IMR-90 (cell line): ENCODE results near the gene ZXDC. TPM values are rescaled to one million over a fixed set of nuclear protein-coding genes. Genes with fewer than 3 reads are reported as not detected.

Experiments
- ATAC-seq: fragments of 200-7000 bp; cut with Tn5 transposase; 2 replicates; pipeline ENCODE4 v1.9.1; 2020; ENCODE audit warnings: low read depth, mild to moderate bottlenecking, moderate library complexity
- BruUV-seq: library from RNA; stranded (reverse); fragments of 400-500 nt; replicated peaks from 2 replicates; lab custom pipeline; 2021; lab: Mats Ljungman, UMichigan
- CTCF ChIA-PET: fragments of 300-600 bp; formaldehyde crosslinking; extraction: SDS; loops from one replicate; lab custom pipeline; 2021; ENCODE audit warnings: antibody characterized with exemption; lab: Yijun Ruan, JAX
- POLR2A ChIA-PET: fragments of 300-600 bp; sonication (Branson Sonifier 250); formaldehyde crosslinking; loops from one replicate; lab custom pipeline; 2022; ENCODE audit warnings: antibody characterized with exemption; ENCODE audit not compliant: unreplicated experiment; lab: Charles Lee
- DNase-seq: peaks from one replicate; pipeline ENCODE4 v3.0.0; 2013
- H2AFZ ChIP-seq: replicated peaks from 2 replicates; pipeline ENCODE3; 2013; ENCODE audit warnings: low read length, mild to moderate bottlenecking; ENCODE audit not compliant: poor library complexity
- H2AK5ac ChIP-seq: 2 replicates; pipeline ENCODE4 v1.6.1; 2013; ENCODE audit warnings: low read depth, low read length, inconsistent platforms
- H2AK9ac ChIP-seq: replicated peaks from 2 replicates; pipeline ENCODE3; 2013; ENCODE audit warnings: mild to moderate bottlenecking, low read depth, low read length, moderate library complexity; ENCODE audit not compliant: poor library complexity
- H2BK120ac ChIP-seq: 2 replicates; pipeline ENCODE4 v1.6.1; 2013; ENCODE audit warnings: low read depth, low read length, inconsistent platforms
- H2BK15ac ChIP-seq: 3 replicates; pipeline ENCODE4 v1.6.1; 2013; ENCODE audit warnings: low read depth, low read length, inconsistent platforms
- H2BK20ac ChIP-seq: 2 replicates; pipeline ENCODE4 v1.6.1; 2013; ENCODE audit warnings: low read depth, mild to moderate bottlenecking, inconsistent platforms, low read length, moderate library complexity
- H2BK5ac ChIP-seq: 2 replicates; pipeline ENCODE4 v1.6.1; 2013; ENCODE audit warnings: mild to moderate bottlenecking, low read depth, low read length, inconsistent platforms; ENCODE audit not compliant: poor library complexity, severe bottlenecking
- H3K14ac ChIP-seq: replicated peaks from 2 replicates; pipeline ENCODE4 v1.6.1; 2013; ENCODE audit warnings: low read depth, low read length, inconsistent platforms
- H3K18ac ChIP-seq: 2 replicates; pipeline ENCODE4 v1.6.1; 2013; ENCODE audit warnings: low read depth, low read length, control low read depth
- H3K23ac ChIP-seq: 2 replicates; pipeline ENCODE4 v1.6.1; 2013; ENCODE audit warnings: low read depth, low read length, inconsistent platforms
- H3K27ac ChIP-seq: 2 replicates; pipeline ENCODE4 v1.5.1; 2013; ENCODE audit warnings: mild to moderate bottlenecking, control low read depth, low read length; ENCODE audit not compliant: insufficient read depth
- H3K27me3 ChIP-seq: 2 replicates; pipeline ENCODE4 v1.6.1; 2013; ENCODE audit warnings: low read length; ENCODE audit not compliant: control insufficient read depth, insufficient read depth
- H3K36me3 ChIP-seq: 2 replicates; pipeline ENCODE4 v1.6.1; 2013; ENCODE audit warnings: low read length, mixed read lengths; ENCODE audit not compliant: control insufficient read depth, insufficient read depth
- H3K4ac ChIP-seq: 2 replicates; pipeline ENCODE4 v1.6.1; 2013; ENCODE audit warnings: low read depth, low read length, inconsistent platforms
- H3K4me1 ChIP-seq: 2 replicates; pipeline ENCODE4 v1.6.1; 2013; ENCODE audit warnings: low read length, mixed read lengths; ENCODE audit not compliant: control insufficient read depth, insufficient read depth
- H3K4me2 ChIP-seq: 2 replicates; pipeline ENCODE4 v1.6.1; 2013; ENCODE audit warnings: low read depth, mild to moderate bottlenecking, control low read depth, low read length, moderate library complexity
- H3K4me3 ChIP-seq: 2 replicates; pipeline ENCODE4 v1.5.1; 2013; ENCODE audit warnings: low read depth, mild to moderate bottlenecking, control low read depth, low read length, moderate library complexity; ENCODE audit not compliant: insufficient read depth
- H3K56ac ChIP-seq: 2 replicates; pipeline ENCODE4 v1.6.1; 2013; ENCODE audit warnings: low read length, inconsistent platforms; ENCODE audit not compliant: insufficient read depth; ENCODE audit errors: extremely low read depth
- H3K79me1 ChIP-seq, 2 experiments: 2 replicates each; pipeline ENCODE4 v1.6.1; 2013; ENCODE audit warnings: low read length in 2 of 2, inconsistent platforms in 1 of 2, low read depth in 1 of 2
- H3K9ac ChIP-seq: 2 replicates; pipeline ENCODE4 v1.6.1; 2013; ENCODE audit warnings: low read depth, low read length, control low read depth
- H3K9me1 ChIP-seq: 2 replicates; pipeline ENCODE4 v1.6.1; 2013; ENCODE audit warnings: low read length, inconsistent platforms; ENCODE audit not compliant: insufficient read depth
- H3K9me3 ChIP-seq: 2 replicates; pipeline ENCODE4 v1.6.1; 2013; ENCODE audit warnings: low read length; ENCODE audit not compliant: control insufficient read depth, insufficient read depth
- H4K20me1 ChIP-seq: 2 replicates; pipeline ENCODE4 v1.6.1; 2013; ENCODE audit warnings: low read length, inconsistent platforms; ENCODE audit not compliant: insufficient read depth
- H4K5ac ChIP-seq: 2 replicates; pipeline ENCODE4 v1.6.1; 2013; ENCODE audit warnings: mild to moderate bottlenecking, low read depth, low read length, control low read depth
- H4K8ac ChIP-seq, 2 experiments: 2 replicates each; pipeline ENCODE4 v1.6.1; 2013; ENCODE audit warnings: low read depth in 2 of 2, low read length in 2 of 2, control low read depth in 1 of 2, inconsistent platforms in 1 of 2
- H4K91ac ChIP-seq: 2 replicates; pipeline ENCODE4 v1.6.1; 2013; ENCODE audit warnings: low read depth, low read length, inconsistent platforms; ENCODE audit not compliant: insufficient read depth
- BHLHE40 ChIP-seq: fragments of 150-350 bp; IDR thresholded peaks from 2 replicates; pipeline ENCODE4 v1.6.1; 2016; ENCODE audit warnings: mild to moderate bottlenecking, low read depth, low read length
- CEBPB ChIP-seq: IDR thresholded peaks from 2 replicates; pipeline ENCODE4 v1.6.1; 2012; ENCODE audit warnings: low read depth, low read length, improper control_type of control experiment
- CHD1 ChIP-seq: IDR thresholded peaks from 2 replicates; pipeline ENCODE4 v1.6.1; 2012; ENCODE audit warnings: low read depth, low read length, improper control_type of control experiment
- MAFK ChIP-seq: IDR thresholded peaks from 2 replicates; pipeline ENCODE4 v1.6.1; 2012; ENCODE audit warnings: low read depth, low read length, improper control_type of control experiment
- MAZ ChIP-seq: IDR thresholded peaks from 2 replicates; pipeline ENCODE4 v1.6.1; 2012; ENCODE audit warnings: low read depth, mild to moderate bottlenecking, low read length, improper control_type of control experiment, moderate library complexity, borderline replicate concordance
- MXI1 ChIP-seq: IDR thresholded peaks from 2 replicates; pipeline ENCODE4 v1.6.1; 2012; ENCODE audit warnings: low read depth, mild to moderate bottlenecking, low read length, moderate library complexity, borderline replicate concordance
- NFE2L2 ChIP-seq: fragments of 150-350 bp; IDR thresholded peaks from 2 replicates; pipeline ENCODE4 v1.6.1; 2016; ENCODE audit warnings: low read depth, mild to moderate bottlenecking, low read length
- POLR2A ChIP-seq: IDR thresholded peaks from 2 replicates; pipeline ENCODE4 v1.6.1; 2012; ENCODE audit warnings: mild to moderate bottlenecking, low read depth, low read length
- RAD21 ChIP-seq: IDR thresholded peaks from 2 replicates; pipeline ENCODE4 v1.6.1; 2012; ENCODE audit warnings: low read length, improper control_type of control experiment
- RCOR1 ChIP-seq: IDR thresholded peaks from 2 replicates; pipeline ENCODE4 v1.6.1; 2012; ENCODE audit warnings: mild to moderate bottlenecking, low read length, improper control_type of control experiment; ENCODE audit not compliant: insufficient replicate concordance
- RFX5 ChIP-seq: IDR thresholded peaks from 2 replicates; pipeline ENCODE4 v1.8.0; 2012; ENCODE audit warnings: low read depth, mild to moderate bottlenecking, low read length, moderate library complexity
- SMC3 ChIP-seq: fragments of 150-350 bp; IDR thresholded peaks from 2 replicates; pipeline ENCODE4 v1.6.1; 2016; ENCODE audit warnings: low read depth, mild to moderate bottlenecking, antibody characterized with exemption, low read length, moderate library complexity
- WGBS, 2 experiments: methylation state at CpG; one replicate each; pipeline versions ENCODE4 v1.1.5 to v1.1.7; 2013; ENCODE audit warnings: missing lambda C conversion rate in 2 of 2; ENCODE audit not compliant: insufficient read length in 1 of 2; ENCODE audit errors: extremely low coverage in 2 of 2; 5-methylcytosine and 5-hydroxymethylcytosine counted together
- dilution Hi-C: fragments of 300-500 bp; cut with HindIII; formaldehyde crosslinking; loops from one replicate; pipeline ENCODE4 v1.14.3; 2018; ENCODE audit warnings: low sequenced_read_pairs; ENCODE audit not compliant: unreplicated experiment
- in situ Hi-C: fragments of 300-500 bp; cut with MboI; formaldehyde crosslinking; loops from 3 replicates; pipeline ENCODE4 v1.14.3; 2019; ENCODE audit warnings: low sequenced_read_pairs, inconsistent platforms, mixed read lengths
- intact Hi-C: fragments of 100-400 bp; cut with micrococcal nuclease; formaldehyde crosslinking; loops from 2 replicates; pipeline ENCODE4 v1.10.0; 2022
- polyA plus RNA-seq, 3 experiments: library from polyadenylated mRNA; depleted of rRNA; stranded (reverse); fragments of >200 nt; gene quantifications; 2 replicates each; pipeline ENCODE4 v1.2.3, GENCODE V29; 2012; ENCODE audit warnings: low replicate concordance in 1 of 3
- total RNA-seq: library from RNA; depleted of rRNA; stranded (reverse); fragments of >200 nt; gene quantifications from 2 replicates; pipeline ENCODE4 v1.2.3, GENCODE V29; 2012
- TF ChIP-seq, protein P1 (sequence below): conservative IDR thresholded peaks from 2 replicates; pipeline ENCODE4 v1.5.1; 2012; ENCODE audit warnings: mild to moderate bottlenecking, low read depth, low read length, improper control_type of control experiment
- TF ChIP-seq, protein P2 (sequence below): fragments of 150-350 bp; IDR thresholded peaks from 2 replicates; pipeline ENCODE4 v1.6.1; 2016; ENCODE audit warnings: low read depth, mild to moderate bottlenecking, low read length, moderate library complexity, borderline replicate concordance

ZXDC gene
- total and polyA plus RNA-seq, 2 of the 4 experiments (the other 2 are of a cell fraction), result 11.5 to 14.3 TPM

- Histone ChIP-seq H2BK120ac (no peak overlapping the region), H3K9me3 (no peaks in the 10 kb centered on the region), H4K8ac (no peak overlapping the region), H2BK5ac (no peak overlapping the region), H2BK15ac (no peak overlapping the region), H3K27ac (no peak overlapping the region), H3K4me2 (no peak overlapping the region), H2AK5ac (no peak overlapping the region), H3K4me1 (peaks cover 9% of the 10 kb centered on the region), H3K56ac (no peak overlapping the region), H4K5ac (no peak overlapping the region), H2AFZ (no peak overlapping the region), H3K23ac (no peak overlapping the region; the same call in 1 of the 2 replicates), H3K27me3 (no peaks in the 10 kb centered on the region), H3K18ac (no peak overlapping the region), H3K36me3 (peaks cover 1% of the 10 kb centered on the region), H3K4ac (no peak overlapping the region), H2BK20ac (no peak overlapping the region), H3K79me1 (peaks cover 0 to 5% of the 10 kb centered on the region in 2 experiments; a peak in 3 of 4 replicates), H4K20me1 (peaks cover 8% of the 10 kb centered on the region; the same call in 1 of the 2 replicates), H4K91ac (no peak overlapping the region), H3K4me3 (no peak overlapping the region), H3K14ac (no peak overlapping the region), H3K9ac (no peak overlapping the region), H3K9me1 (peaks cover 16% of the 10 kb centered on the region; the same call in 1 of the 2 replicates), H2AK9ac (no peak overlapping the region)
- TF ChIP-seq, protein P1, sequence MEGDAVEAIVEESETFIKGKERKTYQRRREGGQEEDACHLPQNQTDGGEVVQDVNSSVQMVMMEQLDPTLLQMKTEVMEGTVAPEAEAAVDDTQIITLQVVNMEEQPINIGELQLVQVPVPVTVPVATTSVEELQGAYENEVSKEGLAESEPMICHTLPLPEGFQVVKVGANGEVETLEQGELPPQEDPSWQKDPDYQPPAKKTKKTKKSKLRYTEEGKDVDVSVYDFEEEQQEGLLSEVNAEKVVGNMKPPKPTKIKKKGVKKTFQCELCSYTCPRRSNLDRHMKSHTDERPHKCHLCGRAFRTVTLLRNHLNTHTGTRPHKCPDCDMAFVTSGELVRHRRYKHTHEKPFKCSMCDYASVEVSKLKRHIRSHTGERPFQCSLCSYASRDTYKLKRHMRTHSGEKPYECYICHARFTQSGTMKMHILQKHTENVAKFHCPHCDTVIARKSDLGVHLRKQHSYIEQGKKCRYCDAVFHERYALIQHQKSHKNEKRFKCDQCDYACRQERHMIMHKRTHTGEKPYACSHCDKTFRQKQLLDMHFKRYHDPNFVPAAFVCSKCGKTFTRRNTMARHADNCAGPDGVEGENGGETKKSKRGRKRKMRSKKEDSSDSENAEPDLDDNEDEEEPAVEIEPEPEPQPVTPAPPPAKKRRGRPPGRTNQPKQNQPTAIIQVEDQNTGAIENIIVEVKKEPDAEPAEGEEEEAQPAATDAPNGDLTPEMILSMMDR, result no peak
- TF ChIP-seq RFX5 (no peak), CHD1 (no peak), CEBPB (no peak), SMC3 (no peak), MAFK (no peak), MAZ (no peak), NFE2L2 (no peak), RCOR1 (no peak), RAD21 (no peak), MXI1 (no peak), BHLHE40 (no peak), POLR2A (no peak)
- TF ChIP-seq, protein P2, sequence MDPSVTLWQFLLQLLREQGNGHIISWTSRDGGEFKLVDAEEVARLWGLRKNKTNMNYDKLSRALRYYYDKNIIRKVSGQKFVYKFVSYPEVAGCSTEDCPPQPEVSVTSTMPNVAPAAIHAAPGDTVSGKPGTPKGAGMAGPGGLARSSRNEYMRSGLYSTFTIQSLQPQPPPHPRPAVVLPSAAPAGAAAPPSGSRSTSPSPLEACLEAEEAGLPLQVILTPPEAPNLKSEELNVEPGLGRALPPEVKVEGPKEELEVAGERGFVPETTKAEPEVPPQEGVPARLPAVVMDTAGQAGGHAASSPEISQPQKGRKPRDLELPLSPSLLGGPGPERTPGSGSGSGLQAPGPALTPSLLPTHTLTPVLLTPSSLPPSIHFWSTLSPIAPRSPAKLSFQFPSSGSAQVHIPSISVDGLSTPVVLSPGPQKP, result no peak
- 86% methylated on average over 2 of the region's 5 CpGs; no CpG with 5 or more reads in 1 of the 2 experiments for WGBS, 2 experiments
- POLR2A ChIA-PET, result no interaction called here
- in situ Hi-C loops, result no loop called here
- ATAC-seq (no peak), DNase-seq (no peak)
- dilution Hi-C loops, result no loop called here
- intact Hi-C loops, result no loop called here
- CTCF ChIA-PET, result no interaction called here
- no TSS peak for BruUV-seq
Observed at GRCh38 chr3:126445506-126445905, 30.2 kb downstream of the ZXDC start.
